ENCODE measurements around the gene CLC.
"Not testable (repeated sequence)": the region's sequence is repeated elsewhere in the genome, so short reads cannot be mapped to it uniquely, and the experiment has no call there.

The CLC gene

DNA sequence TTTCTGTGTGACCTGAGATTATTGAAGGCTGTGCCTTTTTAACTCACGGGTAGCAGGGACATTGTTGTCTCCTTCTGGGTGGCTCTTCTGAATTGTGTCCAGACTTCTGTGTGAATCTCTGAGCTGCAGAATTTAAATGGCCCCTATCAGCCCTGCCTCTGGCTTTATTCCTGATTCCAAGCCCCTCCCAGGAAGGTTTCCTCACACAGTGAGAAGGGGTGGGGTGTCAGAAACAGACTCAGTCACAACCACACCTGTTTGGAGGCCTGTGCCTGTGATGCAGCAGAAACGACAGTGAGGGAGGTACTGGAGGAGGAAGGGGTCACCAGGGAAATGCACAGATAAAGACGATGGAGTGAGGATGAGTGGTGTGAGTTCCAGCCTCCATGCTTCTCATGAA, at the start of gene CLC:
CLC (minus strand) TSS at position 139 of the 400 bp plus-strand sequence; CDS start at position 62, 77 bp downstream.
- no peak for DNase-seq (ENCODE audit: extremely low read depth in 1 of 2, low read depth in 1 of 2)

DNA sequence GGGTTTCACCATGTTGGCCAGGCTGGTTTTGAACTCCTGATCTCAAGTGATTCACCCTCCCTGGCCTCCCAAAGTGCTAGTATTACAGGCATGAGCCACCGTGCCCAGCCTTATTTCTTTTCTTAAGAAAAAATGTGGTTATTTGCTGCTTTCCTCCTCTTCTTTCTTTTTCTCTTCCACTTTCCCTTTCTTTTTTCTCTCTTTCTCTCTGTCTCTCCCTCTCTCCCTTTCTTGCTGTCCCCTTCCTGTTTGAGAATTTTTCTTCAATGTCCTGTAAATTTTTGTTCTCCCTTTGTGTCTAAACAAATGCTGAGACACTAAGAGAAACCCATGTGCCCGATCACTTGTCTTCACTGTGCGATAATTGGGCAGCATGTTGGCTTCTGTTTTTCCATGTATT, 43.1 kb upstream of the CLC start:
- DNase-seq (ENCODE audit: extremely low read depth in 1 of 2, low read depth in 1 of 2): no peak

DNA sequence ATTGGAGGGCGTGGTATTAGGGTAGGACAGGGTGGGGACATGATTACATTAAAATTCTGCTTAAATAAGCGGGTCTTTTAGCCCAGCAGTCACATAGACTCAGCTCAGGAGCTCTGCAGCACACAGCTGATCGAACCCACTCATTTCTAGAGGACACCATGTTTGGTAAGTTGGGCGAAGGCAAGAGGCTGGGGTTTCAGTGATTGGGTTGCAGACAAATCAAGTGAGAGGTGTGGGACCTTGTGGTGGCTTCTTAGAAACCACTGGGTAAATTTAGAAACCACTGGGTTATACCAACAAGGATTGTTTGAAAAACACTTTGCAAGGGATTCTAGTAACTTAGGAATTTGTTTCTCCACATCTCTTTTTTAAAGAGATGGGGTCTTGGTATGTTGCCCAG, 40.9 kb upstream of the CLC start, which contains the start of gene LEUTX:
LEUTX (plus strand) TSS at position 92 of the 400 bp plus-strand sequence; CDS start at position 159, 67 bp downstream.
- no peak for DNase-seq (ENCODE audit: extremely low read depth in 1 of 2, low read depth in 1 of 2)

DNA sequence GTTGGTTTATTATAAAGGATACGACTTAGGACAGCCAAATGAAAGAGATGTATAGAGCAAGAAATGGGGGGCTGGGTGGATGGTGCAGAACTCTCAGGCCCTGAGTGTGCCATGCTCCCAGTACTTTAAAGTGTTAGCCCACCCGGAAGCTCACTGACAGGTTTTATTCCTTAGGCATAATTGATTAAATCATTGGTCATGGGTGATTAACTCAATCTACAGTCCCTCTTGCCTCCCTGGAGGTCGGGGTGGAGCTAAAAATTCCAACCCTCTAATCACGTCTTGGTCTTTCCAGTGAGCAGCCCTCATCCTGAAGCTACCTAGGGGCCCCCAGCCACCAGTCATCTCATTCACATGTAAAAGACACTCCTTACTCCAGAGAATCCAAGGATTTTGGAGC, 31.0 kb upstream of the CLC start:
- no peak for DNase-seq (ENCODE audit: extremely low read depth in 1 of 2, low read depth in 1 of 2)

DNA sequence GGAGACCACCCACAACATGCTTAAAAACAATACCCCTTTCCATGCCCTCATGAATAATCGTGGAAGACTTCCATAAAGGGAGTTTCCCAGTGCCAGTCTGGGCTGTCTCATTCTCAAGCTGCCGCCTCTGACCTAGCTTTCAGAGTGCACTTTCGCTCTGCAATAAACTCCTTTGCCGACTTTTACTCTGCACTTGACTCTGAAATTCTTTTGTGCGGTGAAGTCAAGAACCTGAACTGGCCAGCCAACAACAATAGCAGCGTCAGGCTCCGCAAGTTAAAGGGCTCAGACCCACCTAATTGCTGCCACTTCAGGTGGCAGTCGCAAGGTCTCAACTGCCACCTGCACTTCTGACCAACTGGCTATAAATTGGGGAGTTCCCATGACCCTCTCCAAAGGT, 30.5 kb upstream of the CLC start:
- DNase-seq (ENCODE audit: extremely low read depth in 1 of 2, low read depth in 1 of 2): no peak

DNA sequence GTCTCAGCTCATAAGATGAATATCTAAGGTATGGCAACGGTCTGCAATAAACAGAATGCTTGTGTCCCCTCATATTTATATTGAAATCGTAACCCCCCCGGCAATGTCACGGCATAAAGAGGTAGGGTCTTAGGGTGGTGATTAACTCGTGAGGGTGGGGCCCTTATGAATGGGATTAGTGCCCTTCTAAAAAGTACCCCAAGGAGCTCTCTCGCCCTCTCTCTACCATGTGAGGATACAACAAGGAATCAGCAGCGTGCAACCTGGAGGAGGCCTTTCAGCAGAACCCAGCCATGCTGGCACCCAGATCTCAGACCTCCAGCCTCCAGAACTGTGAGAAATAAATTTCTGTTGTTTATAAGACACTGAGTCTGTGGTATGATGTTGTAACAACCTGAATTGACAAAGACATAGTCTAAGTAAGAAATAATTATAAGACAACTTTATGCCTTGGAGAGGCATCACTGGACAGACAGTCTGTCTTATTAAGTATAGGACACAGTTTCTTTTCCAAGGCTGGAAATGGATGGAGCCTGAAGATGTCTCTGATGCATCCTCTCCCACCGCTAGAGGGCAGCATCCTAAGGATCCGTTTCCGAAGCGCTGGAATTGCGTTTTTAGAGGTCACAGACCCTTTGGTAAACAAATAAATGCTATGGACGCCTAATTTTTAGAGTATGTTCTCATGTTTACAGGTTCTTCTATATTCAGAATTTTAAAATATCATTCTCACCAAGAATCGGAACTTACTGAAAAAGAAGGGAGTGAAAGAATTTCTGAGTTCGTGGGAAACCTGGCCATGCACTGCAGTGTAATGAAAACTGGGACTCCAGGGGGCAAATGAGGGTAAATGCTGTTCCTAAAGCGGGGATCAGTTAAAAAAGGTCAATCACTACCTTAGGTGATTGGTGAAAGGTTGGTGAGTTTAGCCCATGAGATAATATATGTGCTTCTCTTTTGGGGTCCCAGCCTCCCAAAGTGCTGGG, 27.6 kb upstream of the CLC start:
- peak in 1 of 2 donors; percentile 16 for DNase-seq (ENCODE audit: extremely low read depth in 1 of 2, low read depth in 1 of 2)

DNA sequence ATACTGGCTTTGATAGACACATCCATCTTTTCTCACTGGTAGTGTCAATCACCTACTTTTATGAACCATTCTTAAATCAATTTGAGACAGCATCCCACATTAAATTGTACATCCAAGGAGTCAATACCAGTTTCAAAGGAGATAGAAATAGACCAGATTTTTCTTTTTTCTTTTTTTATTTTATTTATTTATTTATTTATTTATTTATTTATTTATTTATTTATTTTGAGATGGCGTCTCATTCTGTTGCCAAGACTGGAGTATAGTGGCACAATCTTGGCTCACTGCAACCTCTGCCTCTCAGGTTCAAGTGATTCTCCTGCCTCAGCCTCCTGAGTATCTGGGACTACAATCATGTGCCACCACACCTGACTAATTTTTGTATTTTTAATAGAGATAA, 24.0 kb upstream of the CLC start:
- not testable (repeated sequence) for DNase-seq (ENCODE audit: extremely low read depth in 1 of 2, low read depth in 1 of 2)

DNA sequence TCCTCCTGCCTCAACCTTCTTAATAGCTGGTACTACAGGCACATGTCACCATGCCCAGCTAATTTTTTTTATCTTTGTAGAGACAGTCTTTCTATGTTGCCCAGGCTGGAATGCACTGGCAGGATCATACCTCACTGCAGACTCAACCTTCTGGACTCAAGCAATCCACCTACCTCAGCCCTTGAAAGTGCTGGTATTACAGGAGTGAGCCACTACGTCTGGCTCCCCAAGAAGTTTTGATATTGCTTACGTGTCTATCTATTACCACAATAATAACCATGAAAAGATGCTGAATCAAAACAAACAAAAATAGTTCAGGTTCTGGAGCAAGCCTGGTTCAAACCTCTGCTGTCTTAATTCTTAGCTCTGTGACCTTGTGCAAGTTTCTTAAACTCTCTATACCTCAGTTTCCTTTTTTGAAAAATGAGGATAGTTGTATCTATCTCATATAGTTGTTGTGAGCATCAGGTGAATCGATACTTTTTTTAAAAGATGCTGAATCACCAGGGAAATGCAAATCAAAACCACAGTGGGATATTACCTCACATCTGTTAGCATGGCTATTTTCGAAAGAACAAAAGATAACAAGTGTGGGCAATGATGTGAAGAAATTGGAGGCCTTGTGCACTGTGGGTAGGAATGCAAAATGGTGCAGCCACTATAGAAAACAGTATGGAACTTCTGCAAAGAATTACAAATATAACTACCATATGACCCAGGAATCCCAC, 21.8 kb upstream of the CLC start:
- no peak for DNase-seq (ENCODE audit: extremely low read depth in 1 of 2, low read depth in 1 of 2)

DNA sequence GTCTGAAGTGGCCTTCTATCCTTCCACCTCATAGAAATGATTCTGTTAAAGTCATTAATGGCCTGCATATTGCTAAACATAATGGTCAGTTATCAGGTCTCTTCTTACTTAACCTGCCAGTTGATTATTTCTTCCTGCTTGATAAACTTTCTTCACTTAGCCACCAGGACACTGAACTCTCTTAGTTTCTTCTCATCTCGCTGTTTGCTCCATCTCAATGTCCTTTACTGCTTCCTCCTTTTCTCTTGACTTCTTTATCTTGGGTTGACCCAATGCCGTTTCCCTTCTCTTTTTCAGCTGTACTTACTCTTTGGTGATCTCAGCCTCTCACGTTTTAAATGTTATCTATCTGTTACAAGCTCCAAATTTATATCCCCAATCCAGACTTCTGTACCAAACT, 17.1 kb upstream of the CLC start:
- no peak for DNase-seq (ENCODE audit: extremely low read depth in 1 of 2, low read depth in 1 of 2)

DNA sequence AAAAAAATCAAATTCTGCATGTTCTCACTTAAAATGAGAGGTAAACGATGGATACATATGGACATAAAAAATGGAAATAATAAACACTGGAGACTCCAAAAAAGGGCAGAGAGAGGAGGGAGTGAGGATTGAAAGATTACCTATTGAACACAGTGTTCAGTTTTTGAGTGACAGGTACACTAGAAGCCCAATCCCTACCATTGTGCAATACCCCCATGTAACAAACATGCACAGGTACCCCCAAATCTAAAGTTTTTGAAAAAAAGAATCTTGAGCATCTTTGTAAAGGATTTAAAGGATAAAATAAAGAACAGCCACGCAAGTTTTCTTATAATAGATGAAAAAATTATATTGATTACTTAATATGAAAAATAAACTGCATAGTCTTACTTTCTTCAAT, 16.7 kb upstream of the CLC start:
- DNase-seq (ENCODE audit: extremely low read depth in 1 of 2, low read depth in 1 of 2): no peak

DNA sequence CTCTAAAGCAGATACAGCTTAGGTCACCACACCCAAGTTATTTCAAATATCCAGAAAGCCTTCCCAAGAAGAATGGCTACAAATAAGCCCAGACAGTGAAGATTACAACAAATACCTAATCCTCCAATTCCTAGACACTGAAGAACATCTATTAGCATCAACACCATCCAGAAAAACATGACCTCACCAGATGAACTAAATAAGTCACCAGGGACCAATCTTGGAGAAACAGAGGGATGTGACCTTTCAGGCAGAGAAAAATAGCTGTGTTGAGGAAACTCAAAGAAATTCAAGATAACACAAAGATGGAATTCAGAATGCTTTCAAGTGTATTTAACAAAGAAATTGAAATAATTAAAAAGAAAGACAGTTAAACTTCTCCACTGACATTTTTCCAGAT, 15.0 kb upstream of the CLC start:
- DNase-seq (ENCODE audit: extremely low read depth in 1 of 2, low read depth in 1 of 2): no peak

DNA sequence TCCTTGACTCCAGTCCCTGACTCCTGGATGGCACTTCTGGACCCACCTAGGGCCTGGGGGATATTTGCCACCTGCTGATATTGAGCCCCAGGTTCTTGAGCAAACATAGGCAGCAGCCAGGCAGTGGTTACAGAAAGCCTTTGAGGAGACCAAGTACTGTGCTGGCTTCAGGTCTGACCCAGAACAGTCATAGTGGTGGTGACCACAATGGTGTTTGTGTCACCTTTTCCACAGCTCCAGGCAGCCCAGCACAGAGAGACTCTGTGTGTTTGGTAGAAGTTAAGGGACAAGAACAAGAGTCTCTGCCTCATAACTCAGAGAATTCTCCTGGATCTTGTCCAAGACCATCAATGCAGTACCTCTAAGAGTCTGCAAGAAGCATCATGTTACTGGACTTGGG, 14.6 kb upstream of the CLC start:
- DNase-seq (ENCODE audit: extremely low read depth in 1 of 2, low read depth in 1 of 2): no peak

DNA sequence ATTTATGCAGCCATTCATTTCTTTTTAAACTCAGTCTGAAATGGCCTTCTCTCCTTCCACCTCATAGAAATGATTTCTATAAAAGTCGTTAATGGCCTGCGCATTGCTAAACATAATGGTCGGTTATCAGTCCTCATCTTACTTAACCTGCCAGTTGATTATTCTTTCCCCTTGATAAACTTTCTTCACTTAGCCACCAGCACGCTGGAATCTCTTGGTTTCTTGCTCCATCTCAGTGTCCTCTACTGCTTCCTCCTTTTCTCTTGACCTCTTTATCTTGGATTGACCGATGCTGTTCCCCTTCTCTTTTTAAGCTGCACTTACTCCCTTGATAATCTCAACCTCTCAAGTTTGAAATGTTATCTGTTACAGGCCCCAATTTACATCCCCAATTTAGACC, 12.2 kb upstream of the CLC start:
- DNase-seq (ENCODE audit: extremely low read depth in 1 of 2, low read depth in 1 of 2): no peak

DNA sequence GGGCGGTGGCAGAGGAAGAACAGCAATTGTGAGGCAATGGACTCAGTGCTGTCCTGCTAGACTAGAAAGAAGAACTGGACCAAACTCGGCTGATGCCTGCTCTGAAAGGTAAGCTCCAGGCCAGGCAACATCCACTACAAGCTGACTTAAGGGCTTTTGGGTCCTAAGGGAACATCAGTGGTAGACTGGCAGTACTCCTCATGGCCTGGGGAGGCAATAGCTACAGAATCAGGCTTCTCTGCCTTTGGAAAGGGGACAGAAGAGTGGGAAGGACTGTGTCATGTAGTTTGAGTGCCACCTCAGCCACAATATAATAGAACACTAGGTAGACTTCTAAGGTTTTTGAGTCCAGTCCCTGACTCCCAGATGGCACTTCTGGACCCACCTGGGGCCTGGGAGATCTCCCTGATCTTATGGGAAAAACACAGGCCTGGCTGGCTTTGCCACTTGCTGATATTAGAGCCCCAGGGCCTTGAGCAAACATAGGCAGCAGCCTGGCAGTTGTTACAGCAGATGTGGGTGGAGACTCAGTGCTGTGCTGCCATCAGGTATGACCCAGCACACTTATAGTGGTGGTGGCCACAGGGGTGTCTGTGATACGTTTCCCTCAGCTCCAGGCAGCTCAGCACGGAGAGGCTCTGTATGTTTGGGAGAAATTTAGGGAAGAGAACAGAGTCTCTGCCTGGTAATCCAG, 9.2 kb upstream of the CLC start:
- DNase-seq (ENCODE audit: extremely low read depth in 1 of 2, low read depth in 1 of 2): no peak

DNA sequence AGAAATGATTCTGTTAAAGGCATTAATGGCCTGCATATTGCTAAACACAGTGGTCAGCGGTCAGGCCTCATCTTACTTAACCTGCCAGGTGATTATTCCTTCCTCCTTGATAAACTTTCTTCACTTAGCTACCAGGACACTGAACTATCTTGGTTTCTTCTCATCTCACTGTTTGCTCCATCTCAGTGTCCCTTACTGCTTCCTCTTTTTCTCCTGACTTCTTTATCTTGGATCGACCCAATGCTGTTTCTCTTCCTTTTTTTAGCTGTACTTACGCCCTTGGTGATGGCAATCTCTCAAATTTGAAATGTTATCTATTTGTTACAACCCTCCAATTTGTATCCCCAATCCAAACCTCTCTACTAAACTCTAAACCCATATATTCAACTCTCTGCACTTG, 7.8 kb upstream of the CLC start:
- DNase-seq (ENCODE audit: extremely low read depth in 1 of 2, low read depth in 1 of 2): no peak

DNA sequence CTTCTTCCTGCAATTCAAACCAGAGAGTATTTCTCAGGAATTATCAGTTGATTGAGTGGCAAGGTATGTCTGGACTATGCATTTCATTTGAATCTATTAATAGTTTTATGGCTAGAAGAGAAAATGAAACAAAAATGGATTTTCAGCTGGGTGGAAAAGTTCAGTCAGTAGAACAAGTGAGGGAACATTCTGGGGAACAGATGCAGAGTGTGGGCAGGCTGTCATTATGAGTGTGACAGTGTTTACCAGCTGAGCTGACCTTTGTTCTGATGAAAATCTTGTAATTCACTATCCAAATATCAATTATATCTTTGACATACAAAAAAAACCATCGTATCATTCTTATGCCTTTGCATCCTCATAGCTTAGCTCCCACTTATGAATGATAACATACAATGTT, 2.6 kb upstream of the CLC start:
- no peak for DNase-seq (ENCODE audit: extremely low read depth in 1 of 2, low read depth in 1 of 2)

DNA sequence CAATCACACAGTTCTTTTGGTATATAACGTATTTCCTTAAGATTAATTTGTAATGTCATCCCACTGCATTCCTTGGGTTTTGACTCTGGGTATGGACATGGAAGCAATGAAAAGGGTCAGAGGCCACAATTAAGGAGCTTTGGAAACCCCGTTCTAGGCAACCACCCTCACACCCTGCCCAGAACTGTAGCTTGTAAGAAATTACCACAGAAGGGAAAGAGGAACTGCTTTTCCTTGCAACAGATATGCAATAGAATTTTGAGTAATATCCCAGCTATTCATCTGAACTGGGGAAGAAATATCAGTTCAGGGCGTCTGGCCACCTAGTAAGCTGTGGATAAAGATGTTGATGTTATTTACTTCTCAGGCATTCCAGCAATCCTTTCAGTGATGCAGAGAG, 985 bp upstream of the CLC start:
- no peak for DNase-seq (ENCODE audit: extremely low read depth in 1 of 2, low read depth in 1 of 2)

DNA sequence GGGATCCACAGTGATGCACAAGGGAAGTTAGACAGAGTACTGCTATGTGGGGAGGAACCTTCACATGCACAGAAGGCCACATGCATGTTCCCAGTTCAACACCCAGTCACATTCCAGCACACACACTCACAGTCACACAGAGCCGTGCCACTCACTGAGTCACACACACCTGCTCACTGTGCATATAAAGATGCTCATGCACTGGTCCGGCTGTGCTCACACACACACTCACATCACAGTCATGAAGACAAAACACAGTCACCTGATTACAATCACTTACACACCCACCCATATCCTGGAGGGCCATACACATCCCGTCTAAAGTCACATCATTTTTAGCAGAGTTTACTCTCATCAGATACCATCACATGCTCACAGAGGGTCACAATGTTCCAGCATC, 478 bp downstream of the CLC start:
- no peak for DNase-seq (ENCODE audit: extremely low read depth in 1 of 2, low read depth in 1 of 2)

DNA sequence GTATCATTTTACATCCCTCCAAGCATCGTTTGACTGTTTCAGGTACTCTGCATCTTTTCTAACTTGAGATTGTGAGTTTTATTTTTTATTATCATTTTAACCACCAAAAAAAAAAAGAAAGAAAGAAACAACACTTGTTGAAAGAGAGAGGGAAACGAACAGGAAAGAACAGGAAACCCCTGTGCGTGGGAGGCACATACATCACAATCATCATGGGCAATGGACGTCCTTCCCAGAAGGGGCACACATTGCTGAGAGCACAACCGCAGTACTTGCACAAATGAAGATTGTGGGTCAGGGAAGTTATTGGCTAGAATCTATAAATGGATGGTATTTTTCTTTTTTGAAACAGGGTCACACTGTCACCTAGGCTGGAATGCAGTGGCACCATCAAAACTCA, 1.7 kb downstream of the CLC start:
- DNase-seq (ENCODE audit: extremely low read depth in 1 of 2, low read depth in 1 of 2): no peak

DNA sequence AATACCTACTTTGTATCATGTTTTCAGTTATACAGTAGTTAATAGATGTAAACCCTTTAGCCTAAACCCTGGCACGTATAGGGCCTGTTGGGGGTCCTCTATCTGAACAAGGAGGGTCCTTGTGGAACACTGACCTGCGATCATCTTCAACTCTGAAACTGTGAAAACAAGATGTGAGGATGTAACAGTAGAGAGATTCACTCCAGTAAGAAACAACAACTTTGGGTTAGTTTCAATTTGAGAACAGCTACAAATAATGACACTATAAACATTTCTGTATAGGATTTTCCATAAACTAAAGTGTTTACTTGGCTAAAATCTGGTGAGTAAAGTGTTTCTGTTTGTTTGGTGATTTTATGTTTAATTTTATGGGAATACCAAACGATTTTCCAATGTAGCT, 2.1 kb downstream of the CLC start:
- no peak for DNase-seq (ENCODE audit: extremely low read depth in 1 of 2, low read depth in 1 of 2)

DNA sequence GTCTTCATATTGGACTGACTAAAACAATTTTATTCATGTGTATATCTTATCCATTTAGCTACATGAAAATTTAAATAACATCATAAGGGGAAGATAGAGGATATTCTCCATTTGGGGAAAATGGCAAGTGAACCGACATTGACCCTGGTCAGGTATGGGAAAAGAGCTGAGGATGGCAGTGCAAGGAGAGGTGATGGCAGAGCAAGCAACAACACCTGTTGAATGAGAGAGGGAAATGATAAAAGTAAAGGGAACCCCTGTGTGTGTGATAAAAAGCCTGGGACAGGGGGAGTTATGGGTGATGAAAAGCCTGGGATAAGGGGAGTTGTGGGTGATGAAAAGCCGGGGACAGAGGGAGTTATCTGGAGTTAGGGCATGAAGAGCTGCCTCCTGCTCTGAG, 4.0 kb downstream of the CLC start:
- DNase-seq (ENCODE audit: extremely low read depth in 1 of 2, low read depth in 1 of 2): no peak

Data from activated CD8-positive, alpha-beta memory T cell treated with anti-CD3 and anti-CD28 coated beads for 1 hour (primary cell).